HG03342 (cell line): ENCODE measurements around the gene CALML6.

Experiments
- ATAC-seq: cut with Tn5 transposase; IDR thresholded peaks from one replicate; pipeline ENCODE4 v1.9.1; 2021; ENCODE audit warnings: mild to moderate bottlenecking, moderate library complexity; ENCODE audit not compliant: unreplicated experiment

CALML6 gene

DNA sequence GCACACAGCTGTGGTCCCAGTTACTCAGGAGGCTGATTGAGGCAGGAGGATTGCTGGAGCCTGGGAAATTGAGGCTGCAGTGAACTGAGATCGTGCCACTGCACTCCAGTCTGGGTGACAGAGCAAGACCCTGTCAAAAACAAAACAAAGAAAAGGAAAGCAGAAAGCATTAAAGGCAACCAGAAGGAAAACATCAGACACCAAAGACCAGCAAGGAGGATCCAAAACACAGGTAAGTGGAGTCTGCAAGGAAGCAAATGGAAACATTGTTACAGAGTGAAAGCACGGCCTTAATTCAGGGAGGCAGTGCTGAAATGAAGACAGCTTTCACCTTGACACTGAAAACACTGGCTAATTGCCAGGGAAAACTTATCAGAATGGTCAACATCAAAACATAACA, 47.7 kb downstream of the CALML6 start:
- no peak for ATAC-seq

DNA sequence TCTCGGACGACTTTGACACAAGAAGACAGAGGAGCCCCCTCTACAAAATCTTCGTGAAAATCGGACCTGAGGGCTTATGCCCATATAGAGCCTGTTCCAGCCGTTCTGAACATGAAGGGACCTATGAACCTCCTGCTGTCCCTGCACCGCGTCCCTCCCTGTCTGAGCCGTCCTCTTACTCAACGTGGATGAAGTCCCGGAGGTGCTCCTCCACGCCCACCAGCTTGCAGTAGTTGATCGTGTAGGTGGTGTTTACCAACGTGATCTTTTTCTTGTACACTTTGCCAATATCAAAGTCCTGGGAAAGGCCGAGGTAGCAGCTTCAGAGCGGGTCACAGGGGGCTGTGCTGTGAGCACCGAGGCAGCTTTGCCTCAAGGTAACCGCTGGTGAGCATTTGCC, 48.5 kb downstream of the CALML6 start:
- no peak for ATAC-seq

DNA sequence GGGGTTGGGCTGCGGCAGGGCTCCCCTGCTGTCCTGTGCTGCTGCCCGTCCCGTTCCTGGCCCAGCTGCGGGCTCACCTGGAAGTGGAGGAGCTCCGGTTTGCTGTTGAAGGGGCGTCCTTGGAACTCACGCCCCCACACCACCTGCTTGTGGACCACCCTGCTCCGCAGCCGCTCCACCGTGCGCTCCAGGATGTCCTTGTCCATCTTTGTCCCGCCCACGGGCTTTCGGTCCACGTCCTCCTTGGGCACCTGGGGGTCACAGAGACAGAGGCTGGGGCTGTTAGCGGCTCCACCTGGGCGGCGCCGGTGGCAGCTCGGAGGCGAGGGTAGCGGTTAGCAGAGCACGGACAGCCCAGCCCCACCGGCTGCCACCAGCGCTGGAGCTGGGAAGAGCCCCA, 49.8 kb downstream of the CALML6 start:
- ATAC-seq: no peak

DNA sequence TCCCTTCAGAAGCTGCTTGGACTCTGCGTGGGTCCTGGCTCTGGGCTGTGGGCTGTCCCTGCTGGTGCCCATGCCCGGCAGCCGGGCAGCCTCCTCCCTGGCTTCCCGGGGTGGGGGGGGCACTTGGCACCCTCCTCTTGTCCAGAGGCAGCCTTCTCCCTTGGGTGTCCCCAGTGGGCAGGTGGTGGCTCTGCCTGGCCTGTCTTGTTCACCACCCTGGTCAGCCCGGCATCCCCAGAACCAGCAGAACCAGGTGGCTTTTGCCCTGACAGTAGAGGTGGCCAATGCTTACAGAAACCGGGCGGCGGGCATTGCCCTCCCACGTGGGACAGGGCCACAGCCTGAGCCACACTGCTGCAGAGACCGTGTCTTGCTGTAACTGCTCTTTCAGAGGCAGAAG, 50.5 kb downstream of the CALML6 start:
- ATAC-seq: no peak

DNA sequence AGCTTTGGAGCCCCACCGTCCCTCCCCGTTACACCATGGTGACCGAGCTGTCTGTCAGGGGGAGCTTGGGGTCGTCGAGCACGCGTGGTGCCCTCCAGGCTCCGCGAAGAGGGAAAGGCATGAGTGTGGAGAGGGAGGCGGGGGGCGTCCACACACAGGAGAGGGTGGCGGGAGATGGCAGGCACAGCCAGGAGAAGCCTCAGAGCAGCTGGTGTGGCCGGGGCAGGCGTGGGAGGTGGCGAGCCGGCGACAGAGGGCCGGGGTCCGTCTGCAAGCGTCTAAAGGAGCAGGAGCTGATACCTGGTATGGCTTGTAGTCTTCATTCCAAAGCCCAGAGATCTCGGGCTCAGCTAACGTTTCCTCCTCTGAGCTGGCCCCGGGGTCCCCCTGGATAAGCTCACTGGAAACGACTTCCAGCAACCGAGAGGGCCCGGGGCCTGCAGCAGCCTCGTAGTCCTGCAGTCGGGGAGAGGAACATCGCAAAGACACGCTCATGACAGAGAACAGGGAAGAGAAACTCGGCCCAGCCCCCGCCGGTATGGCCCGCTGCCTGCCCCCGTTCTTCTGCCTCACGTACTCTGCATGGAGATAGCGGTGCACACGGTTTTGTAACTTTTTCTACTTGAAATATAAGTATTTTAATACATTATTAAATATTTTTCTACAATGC, 51.1 kb downstream of the CALML6 start:
- no peak for ATAC-seq
